ENCODE results near the gene ESYT3. TPM values are rescaled to one million over a fixed set of nuclear protein-coding genes. Genes with fewer than 3 reads are reported as not detected.
A peak's percentile ranks its signal among the peaks of the same experiment; 100 is the strongest.
"Not testable (repeated sequence)": the region's sequence is repeated elsewhere in the genome, so short reads cannot be mapped to it uniquely, and the experiment has no call there.

ESYT3 gene
- total RNA-seq, 1 donor from 2014 or later = 6.8 TPM

DNA sequence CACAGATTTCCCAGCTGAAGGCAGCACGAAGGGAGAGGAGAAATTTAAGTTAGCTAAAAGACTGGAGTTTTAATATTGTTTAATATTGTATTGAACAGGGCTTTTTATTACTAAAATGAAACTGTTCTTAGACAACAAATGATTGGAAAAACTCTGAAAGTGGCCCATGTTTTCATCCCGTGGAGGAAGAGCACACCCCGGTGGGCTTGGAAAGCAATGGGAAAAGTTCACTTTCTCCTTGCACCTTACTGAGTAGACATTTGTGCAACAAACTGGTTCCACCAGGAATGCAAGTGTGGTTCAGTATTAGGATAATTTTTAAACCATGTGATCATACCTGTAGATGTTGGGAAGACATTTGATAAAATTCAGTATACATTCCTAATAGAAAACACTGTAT, 8.2 kb upstream of the ESYT3 start:
- peaks cover 1% of the 10 kb centered on the region for H3K27me3 Mint-ChIP-seq (ENCODE audit: low read depth)
- DNase-seq (ENCODE audit: low spot score in 2 of 2, unreplicated experiment in 2 of 2) = no peak

DNA sequence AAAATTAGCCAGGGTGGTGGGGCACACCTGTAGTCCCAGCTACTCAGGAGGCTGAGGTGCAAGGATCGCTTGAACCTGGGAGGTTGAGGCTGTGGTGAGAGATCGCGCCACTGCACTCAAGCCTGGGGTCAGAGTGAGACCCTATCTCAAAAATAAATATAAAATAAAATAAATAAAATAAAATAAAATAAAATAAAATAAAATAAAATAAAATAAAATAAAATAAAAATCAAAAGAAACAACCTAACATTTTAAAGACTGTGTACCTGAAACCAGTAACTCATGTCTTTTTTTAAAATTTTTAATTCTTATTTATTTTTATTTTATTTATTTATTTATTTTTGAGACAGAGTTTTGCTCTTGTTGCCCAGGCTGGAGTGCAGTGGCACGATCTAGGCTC, 7.7 kb upstream of the ESYT3 start:
- not testable (repeated sequence) for H3K27me3 Mint-ChIP-seq (ENCODE audit: low read depth); H3K27ac Mint-ChIP-seq; H3K4me3 Mint-ChIP-seq; H3K36me3 Mint-ChIP-seq; H3K4me1 Mint-ChIP-seq; H3K9me3 Mint-ChIP-seq; DNase-seq (ENCODE audit: low spot score in 2 of 2, unreplicated experiment in 2 of 2)

More for the DNA sequence above, 8.2 kb upstream of the ESYT3 start:
- TF ChIP-seq, protein P1, sequence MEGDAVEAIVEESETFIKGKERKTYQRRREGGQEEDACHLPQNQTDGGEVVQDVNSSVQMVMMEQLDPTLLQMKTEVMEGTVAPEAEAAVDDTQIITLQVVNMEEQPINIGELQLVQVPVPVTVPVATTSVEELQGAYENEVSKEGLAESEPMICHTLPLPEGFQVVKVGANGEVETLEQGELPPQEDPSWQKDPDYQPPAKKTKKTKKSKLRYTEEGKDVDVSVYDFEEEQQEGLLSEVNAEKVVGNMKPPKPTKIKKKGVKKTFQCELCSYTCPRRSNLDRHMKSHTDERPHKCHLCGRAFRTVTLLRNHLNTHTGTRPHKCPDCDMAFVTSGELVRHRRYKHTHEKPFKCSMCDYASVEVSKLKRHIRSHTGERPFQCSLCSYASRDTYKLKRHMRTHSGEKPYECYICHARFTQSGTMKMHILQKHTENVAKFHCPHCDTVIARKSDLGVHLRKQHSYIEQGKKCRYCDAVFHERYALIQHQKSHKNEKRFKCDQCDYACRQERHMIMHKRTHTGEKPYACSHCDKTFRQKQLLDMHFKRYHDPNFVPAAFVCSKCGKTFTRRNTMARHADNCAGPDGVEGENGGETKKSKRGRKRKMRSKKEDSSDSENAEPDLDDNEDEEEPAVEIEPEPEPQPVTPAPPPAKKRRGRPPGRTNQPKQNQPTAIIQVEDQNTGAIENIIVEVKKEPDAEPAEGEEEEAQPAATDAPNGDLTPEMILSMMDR (IDR thresholded peaks at IDR 0.05; ENCODE audit: unreplicated experiment) = peak; percentile 15
- Mint-ChIP-seq H3K9me3 (peaks cover 5% of the 10 kb centered on the region), H3K27ac (no peak overlapping the region), H3K36me3 (no peaks in the 10 kb centered on the region), H3K4me3 (no peak overlapping the region), H3K4me1 (peaks cover 3% of the 10 kb centered on the region)

DNA sequence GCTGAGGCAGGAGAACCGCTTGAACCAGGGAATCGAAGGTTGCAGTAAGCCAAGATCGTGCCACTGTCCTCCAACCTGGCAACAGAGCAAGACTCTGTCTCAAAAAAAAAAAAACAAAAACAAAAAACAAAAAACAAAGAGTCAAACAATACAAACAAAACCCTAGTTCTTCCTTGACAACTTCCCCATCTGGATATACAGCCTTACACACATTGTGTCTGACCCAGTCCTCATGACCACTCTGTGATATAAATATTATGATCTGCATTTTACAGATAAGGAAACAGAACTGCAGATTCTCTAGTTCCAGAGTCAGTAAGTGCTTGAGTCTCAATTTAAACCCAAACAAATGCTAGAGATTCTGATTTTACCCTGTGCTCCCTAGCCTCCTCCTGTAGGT, 4.8 kb upstream of the ESYT3 start:
- DNase-seq (ENCODE audit: low spot score in 2 of 2, unreplicated experiment in 2 of 2) = no peak
- Mint-ChIP-seq H3K9me3 (no peaks in the 10 kb centered on the region), H3K4me3 (no peak overlapping the region), H3K36me3 (no peaks in the 10 kb centered on the region), H3K27ac (no peak overlapping the region), H3K27me3 (ENCODE audit: low read depth) (peaks cover 31% of the 10 kb centered on the region), H3K4me1 (no peaks in the 10 kb centered on the region)
- TF ChIP-seq, protein P1 (IDR thresholded peaks at IDR 0.05; ENCODE audit: unreplicated experiment) = no peak

DNA sequence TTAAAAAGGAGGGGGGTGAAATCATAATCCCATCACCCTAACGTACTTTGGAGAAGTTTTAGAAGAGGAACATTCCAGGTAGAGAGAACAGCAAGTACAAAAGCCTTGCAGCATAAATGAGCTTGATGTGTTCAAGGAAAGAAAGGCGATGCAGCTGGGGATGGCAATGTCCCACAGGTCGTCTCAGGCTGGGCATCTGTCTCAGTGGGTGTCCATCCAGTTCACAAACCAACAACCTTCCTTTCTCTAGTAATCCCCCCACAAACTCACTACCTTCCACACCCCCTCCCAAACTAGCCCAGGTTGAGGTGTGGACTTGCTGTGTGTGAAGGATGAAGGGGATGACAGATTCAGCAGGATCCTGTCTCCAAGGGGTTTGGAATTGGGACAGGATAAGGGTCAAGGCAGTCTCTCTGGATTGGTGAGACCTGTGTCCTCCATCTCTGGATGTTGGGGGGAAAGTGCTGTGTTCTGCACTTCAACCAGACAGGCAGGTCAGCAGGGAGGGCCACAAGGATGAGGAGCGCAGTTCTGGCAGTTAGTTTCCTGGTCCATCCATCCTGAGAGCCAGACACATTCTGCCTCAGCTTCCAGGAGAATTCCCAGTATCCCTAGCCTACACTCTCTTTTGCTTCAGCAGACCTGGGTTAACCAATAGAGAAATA, 1.7 kb upstream of the ESYT3 start:
- no peaks in the 10 kb centered on the region for H3K4me1 Mint-ChIP-seq
- no peak overlapping the region for H3K27ac Mint-ChIP-seq
- DNase-seq (ENCODE audit: low spot score in 2 of 2, unreplicated experiment in 2 of 2) = no peak
- no peaks in the 10 kb centered on the region for H3K36me3 Mint-ChIP-seq
- no peaks in the 10 kb centered on the region for H3K9me3 Mint-ChIP-seq
- H3K4me3 Mint-ChIP-seq = no peak overlapping the region
- TF ChIP-seq, protein P1 (IDR thresholded peaks at IDR 0.05; ENCODE audit: unreplicated experiment) = no peak
- peaks cover 59% of the 10 kb centered on the region for H3K27me3 Mint-ChIP-seq (ENCODE audit: low read depth)

DNA sequence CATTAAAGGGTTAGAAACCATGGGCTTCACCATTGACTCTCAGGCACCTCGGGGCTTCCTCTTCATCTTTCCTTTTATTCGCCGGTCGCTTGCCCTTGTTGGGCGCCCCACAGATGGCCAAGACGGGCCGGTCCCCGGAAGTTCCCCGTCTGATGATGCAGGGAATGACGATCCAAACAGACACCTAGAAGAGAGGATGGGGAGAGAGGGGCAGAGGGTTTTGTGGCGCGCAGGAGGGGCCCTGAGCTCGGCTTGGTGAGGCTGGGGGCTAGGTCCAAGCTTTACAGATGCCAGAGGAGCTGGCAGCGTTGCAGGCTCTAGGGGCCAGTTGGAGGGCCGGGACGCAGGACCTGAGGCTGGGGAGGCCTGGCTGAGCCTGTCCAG, 532 bp upstream of the ESYT3 start:
- Mint-ChIP-seq H3K4me3 (peak overlapping the region; percentile 73), H3K4me1 (no peaks in the 10 kb centered on the region), H3K36me3 (no peaks in the 10 kb centered on the region), H3K27me3 (ENCODE audit: low read depth) (peaks cover 69% of the 10 kb centered on the region), H3K27ac (no peak overlapping the region), H3K9me3 (no peaks in the 10 kb centered on the region)
- TF ChIP-seq, protein P1 (IDR thresholded peaks at IDR 0.05; ENCODE audit: unreplicated experiment) = no peak
- no peak for DNase-seq (ENCODE audit: low spot score in 2 of 2, unreplicated experiment in 2 of 2)

DNA sequence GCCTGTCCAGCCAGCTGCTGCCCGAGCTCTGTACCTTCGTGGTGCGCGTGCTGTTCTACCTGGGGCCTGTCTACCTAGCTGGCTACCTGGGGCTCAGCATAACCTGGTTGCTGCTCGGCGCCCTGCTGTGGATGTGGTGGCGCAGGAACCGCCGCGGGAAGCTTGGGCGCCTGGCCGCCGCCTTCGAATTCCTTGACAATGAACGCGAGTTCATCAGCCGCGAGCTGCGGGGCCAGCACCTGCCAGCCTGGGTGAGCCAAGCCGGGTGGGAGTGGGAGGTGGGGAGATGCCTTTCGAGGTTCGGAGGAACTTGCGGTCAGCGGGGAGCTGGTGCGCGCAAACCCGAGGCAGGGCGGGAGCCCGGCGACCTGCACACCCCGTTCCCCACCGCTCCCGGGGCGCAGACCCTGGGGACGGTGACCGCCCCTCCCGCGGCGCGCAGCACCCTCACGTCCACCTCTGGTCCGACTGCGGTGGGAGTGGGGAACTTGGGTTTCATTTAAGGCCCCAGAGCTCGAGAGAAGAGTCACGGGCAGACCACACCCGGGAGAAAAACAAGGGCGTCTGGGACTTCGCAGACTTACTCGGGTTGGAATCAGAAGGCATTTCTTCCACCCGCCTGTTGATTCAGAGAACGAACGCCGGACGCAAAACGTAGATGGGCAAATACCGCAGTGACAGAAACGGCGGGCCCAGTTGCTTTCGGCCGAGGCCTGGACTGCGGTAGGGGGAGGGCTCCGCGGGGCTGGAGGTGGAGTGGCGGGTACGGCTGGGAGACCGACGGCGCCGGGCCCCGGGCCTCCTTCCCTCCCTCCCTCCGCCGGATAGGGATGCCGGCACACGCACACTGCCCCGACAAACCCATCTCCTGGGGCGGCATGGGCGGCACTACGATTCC, 708 bp downstream of the ESYT3 start:
- peaks cover 69% of the 10 kb centered on the region for H3K27me3 Mint-ChIP-seq (ENCODE audit: low read depth)
- H3K36me3 Mint-ChIP-seq = no peaks in the 10 kb centered on the region
- TF ChIP-seq, protein P1 (IDR thresholded peaks at IDR 0.05; ENCODE audit: unreplicated experiment) = no peak
- H3K4me1 Mint-ChIP-seq = no peaks in the 10 kb centered on the region
- no peak overlapping the region for H3K27ac Mint-ChIP-seq
- DNase-seq (ENCODE audit: low spot score in 2 of 2, unreplicated experiment in 2 of 2) = peak in 1 of 2 experiments; percentile 63
- H3K4me3 Mint-ChIP-seq = peak overlapping the region; percentile 73
- no peaks in the 10 kb centered on the region for H3K9me3 Mint-ChIP-seq

Data from mesothelial cell of epicardium (in vitro differentiated cells).